Measurements from ENCODE around the gene MAD1L1. TPM values are rescaled to one million over a fixed set of nuclear protein-coding genes. Genes with fewer than 3 reads are reported as not detected.
"Not testable (repeated sequence)": the region's sequence is repeated elsewhere in the genome, so short reads cannot be mapped to it uniquely, and the experiment has no call there.

MAD1L1 gene
- total and polyA plus RNA-seq, 7 donors: 11.7 to 17.5 (median 15.6) TPM

DNA sequence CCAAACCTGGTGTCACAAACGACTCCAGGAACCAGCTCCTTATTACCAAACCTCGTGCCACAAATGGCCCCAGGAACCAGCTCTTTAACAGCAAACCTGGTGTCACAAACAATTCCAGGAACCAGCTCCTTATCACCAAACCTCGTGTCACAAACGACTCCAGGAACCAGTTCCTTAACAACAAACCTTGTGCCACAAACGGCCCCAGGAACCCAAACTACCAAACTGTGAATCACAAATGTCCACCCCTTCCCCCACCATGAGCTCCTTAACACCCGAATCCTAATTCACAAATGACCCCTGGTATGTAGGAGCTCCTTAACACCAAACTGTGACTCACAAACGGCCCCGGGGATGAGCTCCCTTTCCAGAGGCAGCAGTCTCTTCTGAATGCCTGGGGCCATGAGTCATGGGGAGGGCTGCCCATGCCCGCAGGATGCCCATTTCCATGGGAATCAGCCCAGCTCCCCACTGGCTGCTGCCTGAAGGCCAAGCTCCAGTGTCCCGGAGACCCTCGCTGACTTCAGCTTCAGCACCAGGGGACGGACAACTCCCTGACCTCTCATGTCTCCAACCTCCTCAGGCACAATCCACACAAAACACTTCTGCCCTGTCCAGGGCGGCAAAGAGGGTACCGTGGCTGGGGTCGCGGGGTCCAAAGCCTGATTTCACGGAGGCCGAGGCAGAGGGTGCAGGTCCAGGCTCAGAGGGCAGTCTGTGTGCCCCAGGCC is 349.5 kb downstream of the MAD1L1 start:
- 57 to 72% (median 64%) methylated on average over 18 of the region's 18 CpGs for WGBS, 3 donors
- no peaks in the 10 kb centered on the region for H3K27me3 ChIP-seq (ENCODE audit: insufficient read depth in 3 of 3, low read length in 2 of 3)
- intact Hi-C loops (cut with DNase I): no loop called here
- H3K4me3 ChIP-seq: no peak overlapping the region
- no peak for TF ChIP-seq CTCF (IDR thresholded peaks at IDR 0.05)
- H3K36me3 ChIP-seq (ENCODE audit: insufficient read depth in 1 of 2, low read depth in 1 of 2): no peaks in the 10 kb centered on the region
- ATAC-seq: peak; percentile 60 to 77 (median 73)
- no peak overlapping the region for H3K27ac ChIP-seq
- DNase-seq: no peak
- H3K9me3 ChIP-seq: peaks cover 5% of the 10 kb centered on the region
- H3K4me1 ChIP-seq: peaks cover 9% of the 10 kb centered on the region

- H3K27me3 ChIP-seq (ENCODE audit: insufficient read depth in 3 of 3, low read length in 2 of 3): no peaks in the 10 kb centered on the region
- WGBS, 3 donors: 85 to 89% (median 85%) methylated on average over 12 to 13 of the region's 13 CpGs
- peaks cover 9% of the 10 kb centered on the region for H3K4me1 ChIP-seq
- no peak for TF ChIP-seq CTCF (IDR thresholded peaks at IDR 0.05)
- peaks cover 5% of the 10 kb centered on the region for H3K9me3 ChIP-seq
- DNase-seq (no peak), ATAC-seq (no peak)
- H3K36me3 ChIP-seq (ENCODE audit: insufficient read depth in 1 of 2, low read depth in 1 of 2): no peaks in the 10 kb centered on the region
- no peak overlapping the region for H3K27ac ChIP-seq
- intact Hi-C loops (cut with DNase I): no loop called here
- no peak overlapping the region for H3K4me3 ChIP-seq
Observed at GRCh38 chr7:1882451-1882850, 350.3 kb downstream of the MAD1L1 start.

DNA sequence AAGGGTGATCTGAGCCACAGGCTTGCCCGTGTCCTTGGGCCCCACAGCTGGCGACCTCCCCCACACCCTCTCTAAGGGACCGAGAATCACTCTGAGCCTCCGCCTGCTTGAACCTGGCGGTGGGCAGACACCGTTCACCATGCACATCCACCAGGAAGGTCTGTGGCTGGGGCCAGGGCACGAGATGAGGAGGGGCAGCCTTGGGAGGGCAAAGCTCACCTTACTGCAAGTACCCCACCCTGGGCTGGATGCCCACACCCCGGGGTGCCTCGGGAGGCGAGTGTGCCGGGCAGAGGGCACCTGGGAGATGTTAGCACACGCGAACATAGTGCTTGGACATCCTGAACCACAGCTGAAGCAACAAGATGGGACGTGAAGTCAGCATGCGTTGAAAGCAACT is 350.8 kb downstream of the MAD1L1 start:
- H3K4me3 ChIP-seq: no peak overlapping the region
- peaks cover 5% of the 10 kb centered on the region for H3K9me3 ChIP-seq
- H3K36me3 ChIP-seq (ENCODE audit: insufficient read depth in 1 of 2, low read depth in 1 of 2): no peaks in the 10 kb centered on the region
- ATAC-seq (no peak), DNase-seq (no peak)
- intact Hi-C loops (cut with DNase I): no loop called here
- H3K4me1 ChIP-seq: peaks cover 9% of the 10 kb centered on the region
- no peak for TF ChIP-seq CTCF (IDR thresholded peaks at IDR 0.05)
- WGBS, 3 donors: 90 to 93% (median 92%) methylated on average over 15 of the region's 15 CpGs
- no peaks in the 10 kb centered on the region for H3K27me3 ChIP-seq (ENCODE audit: insufficient read depth in 3 of 3, low read length in 2 of 3)
- no peak overlapping the region for H3K27ac ChIP-seq

GRCh38 chr7:1876641-1877040 is 356.1 kb downstream of the MAD1L1 start:
- ATAC-seq; H3K9me3 ChIP-seq; intact Hi-C loops (cut with DNase I); H3K27ac ChIP-seq; H3K36me3 ChIP-seq (ENCODE audit: insufficient read depth in 1 of 2, low read depth in 1 of 2); DNase-seq; H3K27me3 ChIP-seq (ENCODE audit: insufficient read depth in 3 of 3, low read length in 2 of 3); H3K4me1 ChIP-seq; H3K4me3 ChIP-seq: not testable (repeated sequence)
- WGBS, 3 donors: 95 to 99% (median 97%) methylated on average over 5 to 6 of the region's 6 CpGs

GRCh38 chr7:1875392-1876199 is 357.1 kb downstream of the MAD1L1 start:
- ATAC-seq: peak; percentile 69 to 95 (median 90)
- H3K4me1 ChIP-seq; H3K4me3 ChIP-seq; H3K9me3 ChIP-seq; H3K27ac ChIP-seq; H3K36me3 ChIP-seq (ENCODE audit: insufficient read depth in 1 of 2, low read depth in 1 of 2); H3K27me3 ChIP-seq (ENCODE audit: insufficient read depth in 3 of 3, low read length in 2 of 3); intact Hi-C loops (cut with DNase I); DNase-seq: not testable (repeated sequence)
- 29 to 42% (median 37%) methylated on average over 25 to 29 of the region's 29 CpGs for WGBS, 3 donors
- peak; percentile 19 for TF ChIP-seq CTCF (IDR thresholded peaks at IDR 0.05)

GRCh38 chr7:1874590-1875391 is 358.0 kb downstream of the MAD1L1 start:
- 62 to 78% (median 72%) methylated on average over 17 to 20 of the region's 21 CpGs for WGBS, 3 donors
- intact Hi-C loops (cut with DNase I); H3K4me1 ChIP-seq; H3K27me3 ChIP-seq (ENCODE audit: insufficient read depth in 3 of 3, low read length in 2 of 3); DNase-seq; H3K27ac ChIP-seq; H3K36me3 ChIP-seq (ENCODE audit: insufficient read depth in 1 of 2, low read depth in 1 of 2); H3K9me3 ChIP-seq; H3K4me3 ChIP-seq: not testable (repeated sequence)
- ATAC-seq: peak; percentile 22 to 46 (median 27)
